HG03354 (cell line): ENCODE measurements around the gene OLFM1.
"Not testable (repeated sequence)": the region's sequence is repeated elsewhere in the genome, so short reads cannot be mapped to it uniquely, and the experiment has no call there.

Source experiments
- ATAC-seq: cut with Tn5 transposase; IDR thresholded peaks from one replicate; pipeline ENCODE4 v1.9.1; 2021; ENCODE audit warnings: mild to moderate bottlenecking; ENCODE audit not compliant: unreplicated experiment, poor library complexity, severe bottlenecking

Gene OLFM1

GRCh38 chr9:135055181-135055580 lies 32.3 kb upstream of the OLFM1 start:
- ATAC-seq: no peak

GRCh38 chr9:135056541-135056940 lies 30.9 kb upstream of the OLFM1 start:
- ATAC-seq: no peak

- no peak for ATAC-seq
Measured at GRCh38 chr9:135060461-135061116, 26.9 kb upstream of the OLFM1 start.

- no peak for ATAC-seq
Measured at GRCh38 chr9:135061441-135061840, 26.0 kb upstream of the OLFM1 start.

GRCh38 chr9:135062254-135062653 lies 25.2 kb upstream of the OLFM1 start:
- no peak for ATAC-seq

GRCh38 chr9:135063466-135063865 lies 24.0 kb upstream of the OLFM1 start:
- ATAC-seq: not testable (repeated sequence)

- ATAC-seq: not testable (repeated sequence)
Measured at GRCh38 chr9:135063888-135064287, 23.6 kb upstream of the OLFM1 start.

- no peak for ATAC-seq
Measured at GRCh38 chr9:135065151-135065550, 22.3 kb upstream of the OLFM1 start.

GRCh38 chr9:135065804-135066203 lies 21.7 kb upstream of the OLFM1 start:
- no peak for ATAC-seq

GRCh38 chr9:135066291-135066690 lies 21.2 kb upstream of the OLFM1 start:
- ATAC-seq: no peak

GRCh38 chr9:135067096-135067710 lies 20.3 kb upstream of the OLFM1 start:
- ATAC-seq: no peak

GRCh38 chr9:135068776-135069415 lies 18.6 kb upstream of the OLFM1 start:
- no peak for ATAC-seq

GRCh38 chr9:135069558-135070197 lies 17.8 kb upstream of the OLFM1 start:
- ATAC-seq: no peak

GRCh38 chr9:135070198-135070951 lies 17.1 kb upstream of the OLFM1 start:
- ATAC-seq: no peak

- no peak for ATAC-seq
Measured at GRCh38 chr9:135070964-135071735, 16.3 kb upstream of the OLFM1 start.

GRCh38 chr9:135073081-135073740 lies 14.3 kb upstream of the OLFM1 start:
- no peak for ATAC-seq

- ATAC-seq: no peak
Measured at GRCh38 chr9:135073741-135074305, 13.6 kb upstream of the OLFM1 start.
